Large intestine (tissue), 3 donors: Measurements from ENCODE around the gene KLHL35. TPM values are rescaled to one million over a fixed set of nuclear protein-coding genes. Genes with fewer than 3 reads are reported as not detected.

Experiments used
- DNase-seq, 2 donors: peaks; one replicate each; pipeline versions ENCODE4 v3.0.0 to v3.0.0-alpha.2; 2013
- H3K27ac ChIP-seq: one replicate; pipeline ENCODE4 v1.5.1; 2013; ENCODE audit warnings: low read length
- H3K27me3 ChIP-seq: 2 replicates; pipeline ENCODE4 v1.6.1; 2013; ENCODE audit warnings: low read length; ENCODE audit not compliant: control insufficient read depth, insufficient read depth
- H3K36me3 ChIP-seq: 2 replicates; pipeline ENCODE4 v1.6.1; 2013; ENCODE audit warnings: low read length; ENCODE audit not compliant: control insufficient read depth, insufficient read depth
- H3K4me1 ChIP-seq: one replicate; pipeline ENCODE4 v1.6.1; 2013; ENCODE audit warnings: low read length; ENCODE audit not compliant: control insufficient read depth, insufficient read depth
- H3K4me3 ChIP-seq: one replicate; pipeline ENCODE4 v1.5.1; 2013; ENCODE audit warnings: low read length
- H3K9me3 ChIP-seq: one replicate; pipeline ENCODE4 v1.6.1; 2013; ENCODE audit warnings: mild to moderate bottlenecking, low read depth, low read length, moderate library complexity; ENCODE audit not compliant: control insufficient read depth
- WGBS: methylation state at CpG from one replicate; pipeline ENCODE4 v1.1.5; 2013; ENCODE audit warnings: low lambda C conversion rate; ENCODE audit not compliant: insufficient coverage; 5-methylcytosine and 5-hydroxymethylcytosine counted together
- polyA plus RNA-seq: library from polyadenylated mRNA; unstranded; fragments of 120-200 nt; gene quantifications from one replicate; pipeline ENCODE4 v1.2.1, GENCODE V29; 2013

The KLHL35 gene
- polyA plus RNA-seq, 1 donor, result 1.3 TPM

GRCh38 chr11:75440960-75441803 lies 8.2 kb upstream of the KLHL35 start:
- Histone ChIP-seq H3K27me3 (no peaks in the 10 kb centered on the region), H3K4me1 (no peaks in the 10 kb centered on the region), H3K9me3 (no peaks in the 10 kb centered on the region), H3K36me3 (peaks cover 59% of the 10 kb centered on the region), H3K4me3 (no peak overlapping the region), H3K27ac (no peak overlapping the region)
- no peak for DNase-seq
- no CpG with 5 or more reads among the region's 27 CpGs for WGBS

GRCh38 chr11:75439495-75440120 lies 6.6 kb upstream of the KLHL35 start:
- no peak for DNase-seq
- H3K36me3 ChIP-seq, result peaks cover 72% of the 10 kb centered on the region

GRCh38 chr11:75439026-75439425 lies 6.0 kb upstream of the KLHL35 start:
- Histone ChIP-seq H3K4me1 (no peaks in the 10 kb centered on the region), H3K9me3 (no peaks in the 10 kb centered on the region), H3K36me3 (peaks cover 69% of the 10 kb centered on the region), H3K4me3 (no peak overlapping the region), H3K27ac (no peak overlapping the region), H3K27me3 (no peaks in the 10 kb centered on the region)
- no CpG with 5 or more reads among the region's 14 CpGs for WGBS
- no peak for DNase-seq

More at GRCh38 chr11:75439495-75440120, 6.6 kb upstream of the KLHL35 start:
- Histone ChIP-seq H3K27me3 (no peaks in the 10 kb centered on the region), H3K4me1 (no peaks in the 10 kb centered on the region), H3K4me3 (no peak overlapping the region), H3K9me3 (no peaks in the 10 kb centered on the region), H3K27ac (no peak overlapping the region)
- WGBS, result no CpG with 5 or more reads among the region's 13 CpGs

DNA sequence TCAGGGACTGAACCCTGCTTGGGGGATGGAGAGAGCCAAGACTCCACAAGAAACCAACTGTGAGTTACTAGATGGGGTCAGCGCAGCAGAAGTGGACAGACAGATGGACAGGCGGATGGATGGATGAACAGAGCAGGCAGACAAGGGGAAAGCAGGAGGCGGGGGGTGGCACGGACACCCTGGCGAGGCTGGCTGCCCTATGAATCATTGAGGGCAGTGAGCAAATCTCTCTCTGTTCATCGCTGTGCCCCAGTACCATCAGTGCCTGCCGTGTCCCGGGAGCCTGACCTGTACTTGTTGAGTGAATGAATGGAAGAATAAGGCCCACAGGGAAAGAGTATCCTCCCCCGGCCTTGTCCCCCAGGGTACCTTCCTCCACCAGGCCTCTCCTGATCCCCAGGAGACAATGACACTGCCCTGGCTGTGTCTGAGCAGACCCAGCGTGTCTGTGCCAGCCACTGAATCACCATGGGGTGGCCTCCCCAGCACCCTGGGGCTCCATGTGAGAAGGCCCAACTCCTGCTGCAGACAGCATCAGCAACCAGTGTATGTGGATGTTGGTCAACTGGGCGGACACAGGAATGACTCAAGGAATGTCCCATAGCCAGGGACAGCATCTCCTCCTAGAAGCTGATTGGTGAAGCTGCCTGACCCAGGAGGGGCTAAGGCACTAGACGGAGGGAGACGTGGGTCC lies 5.1 kb upstream of the KLHL35 start:
- Histone ChIP-seq H3K36me3 (peaks cover 65% of the 10 kb centered on the region), H3K4me1 (no peaks in the 10 kb centered on the region), H3K4me3 (no peak overlapping the region), H3K27me3 (peaks cover under 1% of the 10 kb centered on the region), H3K9me3 (no peaks in the 10 kb centered on the region), H3K27ac (no peak overlapping the region)
- no peak for DNase-seq
- no CpG with 5 or more reads among the region's 13 CpGs for WGBS

DNA sequence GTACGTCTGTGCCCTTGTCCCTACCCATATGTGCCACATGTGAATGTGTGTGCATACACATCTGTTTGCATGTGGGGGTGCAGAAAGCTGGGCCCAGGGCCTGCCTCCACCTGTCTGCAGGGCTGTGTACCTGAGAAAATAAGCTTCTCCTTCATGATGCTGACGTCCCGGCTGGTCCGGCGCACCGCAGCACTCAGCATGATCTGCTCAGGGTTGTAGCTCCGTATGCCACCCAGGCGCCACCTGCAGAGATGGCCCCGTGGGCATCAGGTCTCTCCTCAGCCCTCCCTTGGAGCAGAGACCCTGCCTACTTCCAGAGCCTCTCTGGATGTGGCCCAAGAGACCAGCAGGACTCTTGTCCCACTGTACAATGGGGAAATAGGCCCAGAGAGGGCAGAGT lies 3.8 kb upstream of the KLHL35 start:
- WGBS, result no CpG with 5 or more reads among the region's 9 CpGs
- no peak for DNase-seq
- Histone ChIP-seq H3K9me3 (no peaks in the 10 kb centered on the region), H3K4me3 (no peak overlapping the region), H3K36me3 (peaks cover 54% of the 10 kb centered on the region), H3K4me1 (no peaks in the 10 kb centered on the region), H3K27ac (no peak overlapping the region), H3K27me3 (peaks cover 13% of the 10 kb centered on the region)

DNA sequence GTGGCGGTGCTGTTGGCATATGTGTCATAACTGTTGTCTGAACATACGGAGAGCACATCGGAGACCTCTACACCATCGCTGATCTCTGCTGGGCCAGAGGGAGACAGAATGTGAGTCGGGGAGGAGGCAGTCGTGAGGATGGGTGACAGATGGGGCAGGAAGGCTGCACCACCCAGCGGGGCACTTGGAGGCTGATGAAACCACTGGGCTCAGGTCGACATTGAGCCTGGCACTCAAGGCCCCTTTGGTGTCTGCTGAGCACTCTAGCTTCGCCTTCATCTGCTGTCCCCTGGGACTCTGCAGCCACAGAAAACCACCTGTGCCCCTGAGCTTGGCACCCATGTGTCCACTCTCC lies 2.5 kb upstream of the KLHL35 start:
- H3K27me3 ChIP-seq, result peaks cover 26% of the 10 kb centered on the region
- H3K4me3 ChIP-seq, result no peak overlapping the region
- H3K4me1 ChIP-seq, result peaks cover 4% of the 10 kb centered on the region
- DNase-seq, result no peak
- peaks cover 42% of the 10 kb centered on the region for H3K36me3 ChIP-seq
- peaks cover under 1% of the 10 kb centered on the region for H3K9me3 ChIP-seq
- no CpG with 5 or more reads among the region's 9 CpGs for whole genome bisulfite sequencing
- no peak overlapping the region for H3K27ac ChIP-seq

DNA sequence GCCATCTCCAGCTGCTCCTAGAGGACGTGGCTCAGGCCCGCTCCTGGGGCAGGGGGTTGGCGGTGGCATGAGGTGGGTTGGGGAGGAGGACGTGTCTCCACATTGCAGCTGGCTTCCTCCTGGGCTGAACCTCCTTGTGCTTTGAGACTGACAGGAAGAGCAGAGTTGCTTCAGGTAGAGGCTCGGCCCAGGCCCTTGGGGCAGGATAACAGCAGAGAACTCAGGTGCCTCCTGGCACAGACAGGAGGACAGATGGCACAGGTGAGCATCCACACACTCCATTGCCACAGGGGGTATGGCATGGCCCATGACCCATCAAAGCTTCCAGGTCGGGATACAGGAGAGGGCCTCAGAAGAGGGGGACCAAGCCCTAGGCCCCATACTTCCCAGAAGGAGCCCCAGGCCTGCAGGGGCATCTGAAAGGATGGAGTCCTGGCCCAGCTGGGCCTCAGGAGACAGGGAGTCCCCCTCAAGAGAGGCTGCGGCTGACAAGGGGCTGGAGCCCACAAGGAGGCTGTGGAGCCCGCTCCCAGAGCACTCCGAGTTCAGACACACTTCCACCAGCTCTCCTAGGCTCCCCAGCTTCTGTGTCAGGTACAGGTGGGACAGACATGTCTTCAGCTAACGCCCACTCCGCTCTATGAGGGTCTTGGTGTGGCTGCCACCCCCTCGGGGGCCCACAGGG lies 2.0 kb upstream of the KLHL35 start:
- Histone ChIP-seq H3K36me3 (peaks cover 39% of the 10 kb centered on the region), H3K27me3 (peaks cover 28% of the 10 kb centered on the region), H3K27ac (no peak overlapping the region), H3K9me3 (peaks cover 3% of the 10 kb centered on the region), H3K4me1 (peaks cover 5% of the 10 kb centered on the region), H3K4me3 (no peak overlapping the region)
- no CpG with 5 or more reads among the region's 12 CpGs for WGBS
- DNase-seq, result no peak

- H3K36me3 ChIP-seq, result peaks cover 31% of the 10 kb centered on the region
- H3K9me3 ChIP-seq, result peaks cover 10% of the 10 kb centered on the region
- H3K4me1 ChIP-seq, result peaks cover 5% of the 10 kb centered on the region
- no peak overlapping the region for H3K4me3 ChIP-seq
- peaks cover 34% of the 10 kb centered on the region for H3K27me3 ChIP-seq
- no peak overlapping the region for H3K27ac ChIP-seq
- no peak for DNase-seq
- WGBS, result no CpG with 5 or more reads among the region's 4 CpGs
These were observed 1.0 kb upstream of the KLHL35 start for GRCh38 chr11:75434051-75434450.

- H3K27me3 ChIP-seq, result peaks cover 39% of the 10 kb centered on the region
- H3K4me1 ChIP-seq, result peaks cover 5% of the 10 kb centered on the region
- DNase-seq, result no peak
- H3K36me3 ChIP-seq, result peaks cover 31% of the 10 kb centered on the region
- peaks cover 11% of the 10 kb centered on the region for H3K9me3 ChIP-seq
- H3K27ac ChIP-seq, result no peak overlapping the region
- WGBS, result no CpG with 5 or more reads among the region's 6 CpGs
- no peak overlapping the region for H3K4me3 ChIP-seq
These were observed 440 bp upstream of the KLHL35 start for GRCh38 chr11:75433443-75433842.
